Stromal cell of bone marrow (primary cell): ENCODE measurements around the gene PPM1G.
"Not testable (repeated sequence)": the region's sequence is repeated elsewhere in the genome, so short reads cannot be mapped to it uniquely, and the experiment has no call there.

Source experiments
- DNase-seq: peaks from one replicate; pipeline ENCODE4 v3.0.0-alpha.2; 2012; ENCODE audit warnings: low read depth

PPM1G gene

DNA sequence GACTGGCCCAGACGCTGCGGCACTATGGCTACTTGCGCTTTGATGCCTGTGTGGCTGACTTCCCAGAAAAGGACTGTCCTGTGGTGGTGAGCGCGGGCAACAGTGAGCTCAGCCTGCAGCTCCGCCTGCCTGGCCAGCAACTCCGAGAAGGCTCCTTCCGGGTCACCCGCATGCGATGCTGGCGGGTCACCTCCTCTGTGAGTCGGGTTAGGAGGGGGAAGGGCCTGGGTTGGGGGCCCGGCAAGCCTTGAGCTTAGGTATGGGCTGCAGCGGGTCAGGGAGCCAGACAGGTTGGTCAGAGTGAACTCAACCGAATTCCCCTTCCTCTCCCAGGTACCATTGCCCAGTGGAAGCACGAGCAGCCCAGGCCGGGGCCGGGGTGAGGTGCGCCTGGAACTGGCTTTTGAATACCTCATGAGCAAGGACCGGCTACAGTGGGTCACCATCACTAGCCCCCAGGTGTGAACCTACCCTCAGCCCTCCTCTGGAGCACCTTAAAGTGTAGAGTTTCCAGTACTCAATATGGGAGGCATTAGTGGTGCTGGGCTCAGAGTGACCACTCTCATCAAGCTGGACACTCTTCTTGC lies 33.8 kb downstream of the PPM1G start:
- DNase-seq, result no peak

- no peak for DNase-seq
Observed at GRCh38 chr2:27373567-27373966, 35.8 kb downstream of the PPM1G start.

GRCh38 chr2:27372937-27373336 lies 36.5 kb downstream of the PPM1G start:
- DNase-seq, result no peak

- DNase-seq, result peak; percentile 10
Observed at GRCh38 chr2:27370816-27371620, 38.4 kb downstream of the PPM1G start.

GRCh38 chr2:27370026-27370815 lies 39.2 kb downstream of the PPM1G start, which contains the start of the genes EIF2B4 and SNX17:
EIF2B4 (minus strand) TSS chr2:27370338; CDS start chr2:27370314, 24 bp downstream.
SNX17 (plus strand) TSS chr2:27370616; CDS start chr2:27370744, 128 bp downstream.
- peak; percentile 99 for DNase-seq

GRCh38 chr2:27369471-27370025 lies 39.8 kb downstream of the PPM1G start:
- peak; percentile 38 for DNase-seq

DNA sequence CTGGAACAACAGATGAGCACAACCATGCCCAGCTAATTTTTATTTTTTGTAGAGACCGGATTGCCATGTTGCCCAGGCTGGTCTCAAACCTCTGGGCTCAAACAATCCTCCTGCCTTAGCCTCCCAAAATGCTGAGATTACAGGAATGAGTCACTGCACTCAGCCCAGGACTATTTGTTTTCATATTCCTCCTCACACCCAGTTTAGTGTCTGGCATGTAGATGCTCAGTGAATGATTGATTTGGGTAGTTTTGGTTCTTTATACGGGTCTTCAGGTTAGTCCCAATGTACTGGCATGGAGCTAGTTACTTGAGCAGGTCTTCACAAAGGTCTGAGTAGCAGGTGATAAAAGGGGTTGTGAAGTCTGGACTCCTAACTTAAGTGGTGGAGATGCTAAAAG lies 45.5 kb downstream of the PPM1G start:
- no peak for DNase-seq

DNA sequence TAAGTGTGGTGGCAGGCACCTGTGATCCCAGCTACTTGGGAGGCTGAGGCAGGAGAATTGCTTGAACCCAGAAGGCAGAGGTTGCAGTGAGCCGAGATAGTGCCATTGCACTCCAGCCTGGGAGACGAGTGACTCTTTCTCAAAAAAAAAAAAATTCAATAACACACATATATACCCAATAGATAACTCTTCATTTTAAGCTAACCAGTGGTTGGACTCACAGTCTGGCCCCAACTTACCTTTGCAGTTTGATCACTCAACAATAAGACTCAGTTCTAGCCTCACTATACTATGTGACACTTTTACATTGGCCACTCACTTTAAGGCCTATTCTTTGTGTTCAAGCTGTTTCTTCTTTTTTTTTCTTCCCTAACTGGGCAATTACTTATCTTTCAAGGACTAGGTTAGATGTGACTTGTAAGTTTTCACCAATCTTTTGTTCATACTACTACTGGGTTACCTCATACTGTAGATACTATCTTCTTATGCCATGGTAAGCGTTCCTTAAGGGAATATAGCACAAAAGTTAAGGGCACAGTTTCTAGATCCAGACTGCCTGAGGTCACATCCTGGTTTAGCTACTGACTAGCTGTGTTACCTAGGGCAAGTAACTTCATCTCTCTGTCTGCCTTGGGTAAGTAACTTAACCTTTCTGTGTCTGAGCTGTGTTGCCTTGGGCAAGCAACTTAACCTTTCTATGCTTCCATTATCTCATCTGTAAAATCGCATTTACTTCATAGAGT lies 46.5 kb downstream of the PPM1G start:
- DNase-seq, result no peak

DNA sequence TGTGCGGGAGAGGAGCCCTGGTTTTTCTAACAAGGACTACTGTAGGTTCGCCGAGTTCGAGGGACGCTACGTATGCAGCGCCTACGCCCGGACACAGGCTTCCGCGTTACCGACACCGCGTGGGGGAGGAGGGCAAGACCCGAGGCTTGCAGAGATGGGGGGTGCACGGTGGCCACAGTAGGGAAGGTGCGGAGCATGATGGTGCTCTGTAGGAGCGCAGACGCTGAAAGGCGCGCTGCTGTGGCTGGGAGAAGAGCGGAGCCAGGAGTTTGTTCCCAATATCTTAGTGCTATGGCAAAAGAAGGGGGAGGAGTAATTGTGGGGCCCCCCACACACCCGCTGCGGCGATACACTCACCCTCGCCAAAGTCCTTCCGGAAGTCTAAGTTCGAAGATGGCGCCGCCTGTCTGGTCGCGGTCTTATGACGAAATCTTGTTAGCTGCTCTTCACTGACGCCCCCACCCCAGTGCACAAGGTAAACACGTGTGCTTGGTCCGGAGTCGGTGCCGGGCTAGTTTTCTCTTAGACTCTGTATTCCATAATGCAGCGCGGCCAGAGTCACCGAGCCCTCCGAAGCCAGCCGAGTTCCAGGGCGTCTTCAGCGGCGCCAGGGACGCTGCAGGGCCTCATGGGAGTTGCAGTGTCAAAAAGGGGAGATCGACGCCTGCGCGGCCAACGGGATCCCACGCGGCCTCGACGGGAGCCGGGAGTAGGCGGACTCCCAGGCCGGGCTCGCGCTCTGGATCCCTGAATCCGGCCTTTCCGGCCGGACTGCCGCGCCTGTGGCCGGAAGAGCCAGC lies 52.8 kb downstream of the PPM1G start, which contains the start of gene GTF3C2:
Gene GTF3C2, minus strand, starts transcription at position 383 of the 800 bp plus-strand sequence. CDS start 13,210 bp downstream, outside the sequence.
- DNase-seq, result peak; percentile 94

GRCh38 chr2:27356056-27356381 lies 53.4 kb downstream of the PPM1G start:
- peak; percentile 26 for DNase-seq

GRCh38 chr2:27354597-27354927 lies 54.8 kb downstream of the PPM1G start:
- DNase-seq, result no peak

DNA sequence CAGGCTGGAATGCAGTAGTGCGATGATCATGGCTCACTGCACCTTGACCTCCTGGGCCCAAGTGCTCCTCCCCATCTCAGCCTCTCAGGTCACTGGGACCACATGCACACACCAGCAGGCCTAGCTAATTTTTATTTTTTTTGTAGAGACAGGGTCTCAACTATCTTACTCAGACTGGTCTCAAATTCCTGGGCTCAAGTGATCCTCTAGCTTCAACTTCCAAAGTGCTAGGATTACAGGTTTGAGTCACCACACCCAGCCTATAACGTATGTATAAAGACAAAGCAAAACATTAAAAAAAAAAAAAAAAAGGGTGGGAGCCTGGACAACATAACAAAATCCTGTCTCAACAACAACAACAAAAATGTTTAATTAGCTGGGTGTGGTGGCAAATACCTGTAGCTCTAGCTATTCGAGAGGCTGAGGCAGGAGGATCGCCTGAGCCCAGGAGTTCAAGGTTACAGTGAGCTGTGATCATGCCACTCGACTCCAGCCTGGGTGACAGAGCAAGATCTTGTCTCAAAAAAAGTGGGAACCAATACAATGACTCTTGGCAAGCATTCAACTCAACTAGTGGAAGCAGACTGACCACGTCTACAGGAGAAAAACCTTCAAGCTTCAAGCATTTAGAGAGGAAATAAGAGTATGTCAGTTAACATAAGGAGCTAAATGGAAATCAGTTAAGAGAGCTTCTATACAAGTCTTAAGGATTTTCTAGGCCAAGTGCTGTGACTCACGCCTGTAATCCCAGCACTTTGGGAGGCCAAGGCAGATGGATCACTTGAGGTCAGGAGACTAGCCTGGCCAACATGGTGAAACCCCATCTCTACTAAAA lies 55.4 kb downstream of the PPM1G start:
- DNase-seq, result peak; percentile 37

GRCh38 chr2:27353386-27353761 lies 56.0 kb downstream of the PPM1G start:
- not testable (repeated sequence) for DNase-seq

DNA sequence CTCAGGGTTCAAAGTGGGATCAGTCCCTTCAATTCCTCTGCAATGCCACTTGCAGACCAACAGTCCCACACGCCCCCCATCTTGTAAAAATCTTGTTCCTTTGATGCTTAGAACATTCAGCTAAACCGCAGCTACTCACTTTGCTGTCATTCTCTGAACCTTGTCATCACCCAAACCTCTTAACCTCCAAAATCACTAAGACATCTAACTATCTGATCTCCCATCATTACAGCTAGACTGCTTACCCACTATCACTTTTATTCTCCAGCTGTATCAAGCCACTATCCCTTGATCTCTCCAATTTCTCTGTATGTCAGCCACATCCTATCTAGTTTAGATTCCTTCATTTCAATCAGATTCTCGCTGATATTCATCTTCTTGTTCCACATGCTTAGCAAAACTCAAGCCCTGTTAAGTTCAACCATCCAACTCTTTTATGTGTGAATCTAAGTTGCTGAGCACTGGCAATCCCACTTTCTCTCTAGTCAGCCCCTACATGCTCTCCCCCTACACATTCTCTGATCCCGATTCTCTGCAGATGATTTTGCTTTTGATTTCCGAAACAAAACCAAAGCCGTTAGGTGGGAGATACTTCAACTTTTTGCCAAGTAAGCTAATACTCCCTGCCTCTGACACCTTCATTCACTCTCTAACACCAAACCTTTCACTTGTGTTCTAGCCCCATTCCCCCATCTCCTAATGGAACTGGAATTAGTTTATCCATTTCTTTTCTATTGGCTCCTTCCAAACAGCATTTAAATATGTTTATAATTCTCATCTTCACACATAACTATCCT lies 57.4 kb downstream of the PPM1G start:
- no peak for DNase-seq

GRCh38 chr2:27350106-27350693 lies 59.2 kb downstream of the PPM1G start:
- DNase-seq, result no peak

- peak; percentile 13 for DNase-seq
Observed at GRCh38 chr2:27347641-27348040, 61.8 kb downstream of the PPM1G start.

- no peak for DNase-seq
Observed at GRCh38 chr2:27336173-27336572, 73.2 kb downstream of the PPM1G start.

DNA sequence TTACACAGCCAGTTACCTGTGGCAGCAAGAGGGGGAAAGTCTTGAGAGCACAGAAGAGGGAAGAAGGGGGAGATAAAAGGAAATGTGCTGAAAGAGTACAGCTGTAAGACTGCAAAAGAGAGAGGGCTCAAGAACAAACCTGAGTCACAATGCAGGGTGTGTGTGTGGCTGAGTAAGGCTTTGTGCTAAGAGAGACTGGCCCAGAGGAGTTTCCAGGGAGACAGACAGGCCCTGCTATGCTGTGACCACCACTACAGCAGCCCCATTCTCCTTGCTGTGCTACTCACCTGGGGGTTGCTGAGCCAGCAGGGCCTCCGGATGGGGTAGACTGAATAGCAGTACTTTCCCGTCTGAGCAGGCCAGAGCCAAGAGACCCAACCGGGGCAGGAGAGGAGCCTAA lies 74.1 kb downstream of the PPM1G start:
- DNase-seq, result no peak
